Neuron (in vitro differentiated cells): ENCODE measurements around the gene RIN3.

Experiments
- H2AFZ ChIP-seq: one replicate; pipeline ENCODE4 v1.6.1; 2013; ENCODE audit warnings: low read depth, mild to moderate bottlenecking, inconsistent platforms, low read length, moderate library complexity
- H3K27me3 ChIP-seq: one replicate; pipeline ENCODE4 v1.6.1; 2013; ENCODE audit warnings: low read length; ENCODE audit not compliant: insufficient read depth
- H3K36me3 ChIP-seq: one replicate; pipeline ENCODE4 v1.6.1; 2013; ENCODE audit warnings: low read length; ENCODE audit not compliant: insufficient read depth
- H3K4me1 ChIP-seq: one replicate; pipeline ENCODE4 v1.6.1; 2013; ENCODE audit warnings: low read length; ENCODE audit not compliant: insufficient read depth
- H3K4me3 ChIP-seq: 2 replicates; pipeline ENCODE4 v1.5.1; 2013; ENCODE audit warnings: mild to moderate bottlenecking, low read length, moderate library complexity
- H3K9me3 ChIP-seq: one replicate; pipeline ENCODE4 v1.6.1; 2013; ENCODE audit warnings: low read length

RIN3 gene

GRCh38 chr14:92649066-92649465, 135.5 kb downstream of the RIN3 start:
- Histone ChIP-seq H3K9me3 (no peaks in the 10 kb centered on the region), H2AFZ (no peak overlapping the region), H3K4me1 (peaks cover 12% of the 10 kb centered on the region), H3K4me3 (no peak overlapping the region), H3K27me3 (no peaks in the 10 kb centered on the region), H3K36me3 (peaks cover 3% of the 10 kb centered on the region)

GRCh38 chr14:92649934-92650545, 136.5 kb downstream of the RIN3 start:
- H3K4me1 ChIP-seq, result peaks cover 12% of the 10 kb centered on the region
- no peak overlapping the region for H3K4me3 ChIP-seq

GRCh38 chr14:92650581-92651105, 137.1 kb downstream of the RIN3 start:
- H3K27me3 ChIP-seq, result no peaks in the 10 kb centered on the region
- H2AFZ ChIP-seq, result no peak overlapping the region
- H3K4me3 ChIP-seq, result no peak overlapping the region
- peaks cover 3% of the 10 kb centered on the region for H3K36me3 ChIP-seq
- H3K9me3 ChIP-seq, result no peaks in the 10 kb centered on the region
- peaks cover 12% of the 10 kb centered on the region for H3K4me1 ChIP-seq

More at GRCh38 chr14:92649934-92650545, 136.5 kb downstream of the RIN3 start:
- Histone ChIP-seq H3K36me3 (peaks cover 3% of the 10 kb centered on the region), H3K27me3 (no peaks in the 10 kb centered on the region), H2AFZ (no peak overlapping the region), H3K9me3 (no peaks in the 10 kb centered on the region)

- H2AFZ ChIP-seq, result no peak overlapping the region
- no peak overlapping the region for H3K4me3 ChIP-seq
- peaks cover 3% of the 10 kb centered on the region for H3K36me3 ChIP-seq
- H3K4me1 ChIP-seq, result peaks cover 12% of the 10 kb centered on the region
- no peaks in the 10 kb centered on the region for H3K27me3 ChIP-seq
- no peaks in the 10 kb centered on the region for H3K9me3 ChIP-seq
Measured at GRCh38 chr14:92651106-92651757, 137.7 kb downstream of the RIN3 start.

DNA sequence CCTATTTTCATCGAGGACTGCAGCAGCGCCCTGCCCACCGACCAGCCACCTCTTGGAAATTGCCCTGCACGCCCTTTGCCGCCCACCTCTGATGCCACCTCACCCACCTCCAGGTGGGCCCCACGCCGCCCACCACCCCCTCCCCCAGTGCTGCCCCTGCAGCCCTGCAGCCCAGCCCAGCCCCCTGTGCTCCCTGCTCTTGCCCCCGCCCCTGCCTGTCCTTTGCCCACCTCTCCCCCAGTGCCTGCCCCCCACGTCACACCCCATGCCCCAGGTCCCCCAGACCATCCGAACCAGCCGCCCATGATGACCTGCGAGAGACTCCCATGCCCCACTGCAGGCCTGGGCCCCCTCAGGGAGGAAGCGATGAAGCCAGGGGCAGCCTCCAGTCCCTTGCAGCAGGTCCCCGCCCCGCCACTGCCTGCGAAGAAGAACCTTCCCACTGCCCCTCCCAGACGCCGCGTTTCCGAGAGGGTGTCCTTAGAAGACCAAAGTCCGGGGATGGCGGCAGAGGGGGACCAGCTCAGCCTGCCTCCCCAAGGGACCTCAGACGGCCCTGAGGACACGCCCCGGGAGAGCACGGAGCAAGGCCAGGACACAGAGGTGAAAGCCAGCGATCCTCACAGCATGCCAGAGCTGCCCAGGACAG, 138.3 kb downstream of the RIN3 start:
- Histone ChIP-seq H2AFZ (no peak overlapping the region), H3K4me3 (no peak overlapping the region), H3K9me3 (no peaks in the 10 kb centered on the region), H3K36me3 (peaks cover 3% of the 10 kb centered on the region), H3K4me1 (peaks cover 11% of the 10 kb centered on the region), H3K27me3 (no peaks in the 10 kb centered on the region)

- Histone ChIP-seq H3K4me1 (peaks cover 4% of the 10 kb centered on the region), H3K9me3 (no peaks in the 10 kb centered on the region), H3K4me3 (no peak overlapping the region), H3K27me3 (no peaks in the 10 kb centered on the region), H3K36me3 (peaks cover 3% of the 10 kb centered on the region), H2AFZ (no peak overlapping the region)
Measured at GRCh38 chr14:92652413-92653151, 139.0 kb downstream of the RIN3 start.

- H3K4me3 ChIP-seq, result no peak overlapping the region
- no peak overlapping the region for H2AFZ ChIP-seq
- no peaks in the 10 kb centered on the region for H3K4me1 ChIP-seq
- H3K27me3 ChIP-seq, result no peaks in the 10 kb centered on the region
- H3K9me3 ChIP-seq, result no peaks in the 10 kb centered on the region
- H3K36me3 ChIP-seq, result peaks cover 3% of the 10 kb centered on the region
Measured at GRCh38 chr14:92653162-92653651, 139.6 kb downstream of the RIN3 start.

DNA sequence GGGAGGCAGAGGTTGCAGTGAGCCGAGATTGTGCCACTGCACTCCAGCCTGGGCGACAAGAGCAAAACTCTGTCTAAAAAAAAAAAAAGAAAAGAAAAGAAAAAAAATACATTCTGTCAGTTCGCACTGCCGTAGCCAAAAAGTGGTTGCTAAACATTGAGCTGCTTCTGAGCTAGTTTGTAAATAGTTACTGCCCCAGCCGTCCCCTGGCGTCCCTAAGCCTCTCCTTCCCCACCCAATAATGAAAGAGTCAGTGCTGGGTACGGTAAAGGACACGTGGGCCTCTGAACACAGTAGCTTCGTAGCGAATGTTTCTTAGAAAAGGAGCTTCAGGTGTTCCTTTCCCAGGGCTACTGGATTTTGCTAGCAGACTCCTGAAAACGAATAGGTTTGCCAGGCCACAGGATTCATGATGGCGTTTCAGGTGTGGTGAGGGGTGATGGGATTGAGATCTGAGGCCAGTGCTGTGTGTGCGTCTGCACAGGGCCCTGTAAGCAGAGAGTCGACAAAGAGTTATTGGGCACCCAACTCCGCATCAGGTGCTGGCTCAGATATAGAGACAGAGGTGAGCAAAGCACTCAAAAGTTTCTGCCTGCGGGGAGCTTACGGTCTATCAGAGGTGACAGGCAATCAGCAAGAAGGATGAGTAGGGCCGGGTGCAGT, 140.8 kb downstream of the RIN3 start:
- Histone ChIP-seq H3K4me3 (no peak overlapping the region), H3K27me3 (no peaks in the 10 kb centered on the region), H3K4me1 (no peaks in the 10 kb centered on the region), H3K9me3 (no peaks in the 10 kb centered on the region), H3K36me3 (peaks cover 3% of the 10 kb centered on the region), H2AFZ (no peak overlapping the region)

DNA sequence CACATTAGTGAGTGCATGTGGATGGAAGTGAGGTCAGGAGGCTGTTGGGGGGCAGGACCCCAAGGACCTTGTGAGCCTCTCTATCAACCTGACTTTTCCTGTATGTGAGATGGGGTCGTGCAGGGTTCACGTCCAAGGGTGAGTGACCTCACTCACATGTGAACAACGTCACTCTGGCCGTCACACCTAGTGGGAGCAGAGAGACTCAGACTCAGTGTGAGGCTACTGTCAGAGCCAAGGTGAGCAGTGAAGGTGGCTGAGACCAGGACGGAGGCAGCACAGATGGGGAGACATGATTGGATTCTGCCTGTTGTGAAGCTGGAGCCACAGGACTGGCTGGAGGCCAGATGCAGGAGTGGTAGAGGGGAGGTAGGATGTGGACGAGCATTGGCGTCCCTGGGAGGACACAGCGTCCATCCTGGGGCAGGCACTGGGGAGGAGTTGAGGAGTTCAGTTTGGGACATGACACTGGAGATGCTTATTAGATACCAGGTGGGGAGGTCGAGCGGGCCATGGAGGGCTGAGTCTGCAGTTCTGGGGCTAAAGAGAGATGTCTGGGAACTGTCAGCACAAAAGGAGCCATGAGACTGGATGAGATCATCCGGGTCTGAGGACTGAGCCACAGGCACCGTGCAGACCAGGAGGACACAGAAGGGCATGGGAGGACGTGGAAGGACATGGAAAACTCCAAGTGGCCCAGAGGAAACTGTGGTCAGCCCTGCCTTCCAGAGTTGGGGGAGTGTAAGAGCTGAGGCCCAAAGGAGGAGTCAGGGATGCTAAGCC, 142.0 kb downstream of the RIN3 start:
- Histone ChIP-seq H3K4me3 (no peak overlapping the region), H3K27me3 (no peaks in the 10 kb centered on the region), H3K4me1 (no peaks in the 10 kb centered on the region), H3K36me3 (peaks cover 3% of the 10 kb centered on the region), H3K9me3 (no peaks in the 10 kb centered on the region), H2AFZ (no peak overlapping the region)

DNA sequence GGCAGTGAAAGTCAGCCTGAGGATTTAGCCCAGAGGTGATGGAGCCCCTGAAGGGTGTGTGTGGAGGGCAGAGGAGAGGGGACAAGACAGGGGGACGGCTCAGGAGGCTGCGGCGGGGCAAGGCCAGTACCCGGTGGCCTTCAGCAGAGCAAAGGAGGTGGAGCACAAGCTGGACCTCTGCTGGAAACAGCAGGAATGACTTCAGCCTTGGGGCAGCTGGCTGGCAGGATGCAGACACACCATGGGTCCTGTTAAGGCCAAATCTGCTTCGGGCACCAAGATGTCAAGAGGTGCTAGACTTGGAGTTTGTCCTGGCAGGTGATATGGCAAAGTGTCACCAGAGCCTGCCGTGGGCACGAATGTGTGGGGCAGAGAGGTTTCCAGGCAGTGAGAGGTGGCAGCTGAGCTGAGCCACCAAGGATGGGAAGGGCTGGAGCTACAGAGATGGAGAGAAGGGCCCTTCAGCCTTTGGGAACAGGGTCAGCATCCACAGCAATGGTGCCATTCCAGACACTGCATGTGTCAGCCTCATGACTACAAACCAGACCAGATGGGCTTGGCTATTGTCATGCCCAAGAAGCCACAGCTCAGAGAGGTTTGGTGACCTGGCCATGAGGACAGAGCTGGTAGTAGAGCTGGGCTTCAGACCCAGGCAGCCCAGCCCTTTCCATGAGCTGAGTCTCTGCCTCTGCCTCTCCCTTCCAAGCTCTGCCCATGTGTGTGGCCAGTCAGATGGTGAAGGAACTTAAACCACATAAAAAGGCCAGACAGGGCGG, 142.9 kb downstream of the RIN3 start:
- no peak overlapping the region for H3K4me3 ChIP-seq
- H3K36me3 ChIP-seq, result peaks cover 3% of the 10 kb centered on the region
- no peaks in the 10 kb centered on the region for H3K27me3 ChIP-seq
- H3K9me3 ChIP-seq, result no peaks in the 10 kb centered on the region
- no peaks in the 10 kb centered on the region for H3K4me1 ChIP-seq
- H2AFZ ChIP-seq, result no peak overlapping the region

- Histone ChIP-seq H3K27me3 (no peaks in the 10 kb centered on the region), H3K9me3 (no peaks in the 10 kb centered on the region)
Measured at GRCh38 chr14:92657457-92658142, 144.0 kb downstream of the RIN3 start.

More at GRCh38 chr14:92657457-92658142, 144.0 kb downstream of the RIN3 start:
- Histone ChIP-seq H2AFZ (no peak overlapping the region), H3K4me3 (no peak overlapping the region), H3K36me3 (peaks cover 3% of the 10 kb centered on the region), H3K4me1 (no peaks in the 10 kb centered on the region)
